GM10248 (cell line): ENCODE results near the gene PKDCC.

Experiments used
- CTCF ChIA-PET: fragments of 300-600 bp; sonication (Branson Sonifier 250); formaldehyde crosslinking; extraction: SDS; loops from one replicate; lab custom pipeline; 2021; ENCODE audit warnings: antibody characterized with exemption; lab: Yijun Ruan, JAX
- POLR2A ChIA-PET: fragments of 350-650 bp; sonication (Branson Sonifier 250); formaldehyde crosslinking; extraction: SDS; loops from one replicate; lab custom pipeline; 2020; ENCODE audit warnings: antibody characterized with exemption; lab: Yijun Ruan, JAX
- DNase-seq: peaks from one replicate; pipeline ENCODE4 v3.0.0; 2012; ENCODE audit errors: extremely low spot score
- CTCF ChIP-seq: IDR thresholded peaks from 2 replicates; pipeline ENCODE4 v1.5.1; 2012; ENCODE audit warnings: mild to moderate bottlenecking, low read depth; ENCODE audit errors: extremely low read depth, missing control alignments, control extremely low read depth

The PKDCC gene, protein sequence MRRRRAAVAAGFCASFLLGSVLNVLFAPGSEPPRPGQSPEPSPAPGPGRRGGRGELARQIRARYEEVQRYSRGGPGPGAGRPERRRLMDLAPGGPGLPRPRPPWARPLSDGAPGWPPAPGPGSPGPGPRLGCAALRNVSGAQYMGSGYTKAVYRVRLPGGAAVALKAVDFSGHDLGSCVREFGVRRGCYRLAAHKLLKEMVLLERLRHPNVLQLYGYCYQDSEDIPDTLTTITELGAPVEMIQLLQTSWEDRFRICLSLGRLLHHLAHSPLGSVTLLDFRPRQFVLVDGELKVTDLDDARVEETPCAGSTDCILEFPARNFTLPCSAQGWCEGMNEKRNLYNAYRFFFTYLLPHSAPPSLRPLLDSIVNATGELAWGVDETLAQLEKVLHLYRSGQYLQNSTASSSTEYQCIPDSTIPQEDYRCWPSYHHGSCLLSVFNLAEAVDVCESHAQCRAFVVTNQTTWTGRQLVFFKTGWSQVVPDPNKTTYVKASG

DNA sequence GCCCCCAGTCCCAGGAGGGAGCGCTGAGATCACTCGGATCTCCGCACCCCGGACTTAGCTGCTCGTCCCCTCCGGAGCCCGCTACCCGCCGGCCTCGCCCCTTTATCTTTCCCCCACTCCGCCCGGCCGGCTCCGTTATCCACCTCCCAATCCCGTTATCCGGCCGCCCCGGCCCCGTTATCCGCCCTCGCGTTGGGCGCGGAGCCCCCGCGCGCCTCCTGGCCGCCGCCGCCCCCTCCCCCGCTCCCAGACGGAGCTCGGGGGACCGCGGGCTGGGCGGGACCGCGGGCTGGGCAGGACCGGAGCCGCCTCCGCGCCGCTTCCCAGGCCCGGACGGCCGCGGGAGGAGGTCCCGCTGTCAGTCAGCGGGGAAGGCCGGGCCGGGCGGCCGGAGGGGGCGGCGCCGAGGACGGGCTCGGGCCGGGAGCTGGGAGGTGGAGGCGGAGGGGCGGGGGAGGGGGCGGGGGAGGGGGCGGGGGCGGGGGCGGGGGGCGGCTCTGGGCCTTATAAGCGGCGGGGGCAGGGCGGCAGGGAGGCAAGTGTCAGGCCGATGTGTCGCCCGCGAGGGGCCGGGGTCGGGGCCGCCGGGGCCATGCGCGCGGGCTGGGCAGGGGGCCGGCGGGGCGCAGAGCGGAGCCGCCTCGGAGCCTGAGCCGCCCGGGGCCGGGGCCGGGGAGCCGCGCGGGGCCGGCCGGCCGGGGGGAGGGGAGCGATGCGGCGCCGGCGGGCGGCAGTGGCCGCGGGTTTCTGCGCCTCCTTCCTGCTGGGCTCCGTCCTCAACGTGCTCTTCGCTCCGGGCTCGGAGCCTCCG lies at the start of gene PKDCC:
Gene PKDCC, plus strand, starts transcription at position 534 of the 811 bp plus-strand sequence. Its CDS starts 179 bp downstream, at position 713.
- POLR2A ChIA-PET, result no interaction called here
- CTCF ChIA-PET, result interaction anchor here (0.9 to 1.6 kb wide), 4 partner anchors 13 to 207 kb away, joined by 3 to 4 read pairs (median 4); no protein-coding TSS in a partner anchor
- TF ChIP-seq CTCF, result no peak
- DNase-seq, result peak; percentile 78

DNA sequence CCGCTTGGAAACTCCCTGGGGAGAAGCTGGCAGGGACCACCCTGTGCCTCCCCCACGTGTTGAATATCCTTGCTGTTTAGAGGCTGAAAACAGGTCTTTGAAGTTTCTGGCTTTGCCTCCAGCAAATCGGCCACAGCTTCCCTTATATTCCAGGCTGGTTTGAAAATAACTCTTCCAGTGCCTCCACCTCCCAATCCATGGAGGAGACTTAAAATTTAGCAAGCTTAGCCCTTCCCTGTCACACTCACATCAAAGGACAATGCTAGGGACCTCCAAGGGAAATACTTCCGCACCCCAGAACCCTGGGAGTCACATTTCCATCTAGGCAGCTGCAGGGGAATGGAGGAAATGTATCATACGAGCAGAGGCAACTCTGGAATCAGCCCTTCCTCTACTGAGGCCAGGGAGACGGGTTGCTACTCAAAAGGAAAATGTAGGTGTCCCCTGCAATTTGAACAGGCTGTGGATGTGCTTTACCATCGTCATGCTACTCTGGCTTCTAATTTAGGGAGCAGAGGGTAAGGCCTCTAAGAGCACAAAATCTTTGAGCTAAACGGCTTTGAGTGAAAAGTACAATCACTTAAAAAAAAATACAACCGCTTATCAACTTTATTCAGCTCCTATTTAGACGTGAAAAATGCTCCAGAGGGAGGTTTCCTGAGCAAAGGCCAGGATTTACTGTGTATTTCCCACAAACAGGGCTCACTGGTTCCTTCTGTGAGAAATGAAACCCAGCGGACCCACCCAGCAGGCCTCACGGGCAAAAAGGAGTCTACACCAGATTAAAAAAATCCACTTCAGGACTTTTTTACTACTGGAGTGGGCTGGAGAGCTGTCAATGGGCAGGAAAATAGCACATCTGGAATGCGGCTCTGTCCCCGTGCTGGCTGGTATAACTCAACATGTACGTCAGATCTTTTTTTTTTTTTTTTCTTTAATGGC lies 49.4 kb upstream of the PKDCC start:
- ChIA-PET POLR2A (no interaction called here), CTCF (interaction anchor here (1.3 kb wide), 1 partner anchor 10 kb away, joined by 3 read pairs; no protein-coding TSS in a partner anchor)
- no peak for TF ChIP-seq CTCF
- DNase-seq, result no peak

GRCh38 chr2:41999128-41999480 lies 48.7 kb upstream of the PKDCC start:
- ChIA-PET POLR2A (no interaction called here), CTCF (no interaction called here)
- DNase-seq, result no peak
- no peak for TF ChIP-seq CTCF

GRCh38 chr2:41999592-42000281 lies 48.1 kb upstream of the PKDCC start:
- POLR2A ChIA-PET, result no interaction called here

DNA sequence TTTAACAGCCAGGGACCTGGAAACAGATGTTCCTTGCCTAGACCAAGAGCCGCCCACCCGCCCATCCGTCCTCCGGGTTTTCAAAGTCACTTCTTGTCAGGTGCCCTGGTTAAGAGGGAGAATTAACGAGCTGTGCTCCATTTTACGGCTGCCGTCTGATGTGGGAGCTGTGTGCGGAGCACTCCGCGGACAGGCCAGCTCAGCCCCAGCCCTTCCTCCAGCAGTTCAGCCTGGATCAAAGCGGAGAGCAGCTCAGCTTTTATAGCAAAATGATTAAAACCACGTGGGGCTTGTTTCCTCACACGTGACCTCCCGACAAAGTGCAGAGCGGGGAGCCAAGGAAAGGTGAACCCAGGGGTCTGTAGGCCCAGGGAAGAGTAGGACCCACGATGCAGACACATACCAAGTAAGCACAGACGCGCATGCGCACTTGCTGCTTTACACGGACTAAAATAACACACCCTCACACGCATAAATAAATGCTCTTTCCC lies 46.1 kb upstream of the PKDCC start:
- ChIA-PET POLR2A (no interaction called here), CTCF (no interaction called here)
- no peak for TF ChIP-seq CTCF
- DNase-seq, result no peak

More at GRCh38 chr2:41999592-42000281, 48.1 kb upstream of the PKDCC start:
- TF ChIP-seq CTCF, result no peak
- CTCF ChIA-PET, result no interaction called here
- DNase-seq, result no peak
